Umbilical cord (tissue), 2 donors: ENCODE data around the gene NR2C2. TPM values are rescaled to one million over a fixed set of nuclear protein-coding genes. Genes with fewer than 3 reads are reported as not detected.
A peak's percentile ranks its signal among the peaks of the same experiment; 100 is the strongest.

Experiments
- DNase-seq: peaks from one replicate; pipeline ENCODE4 v3.0.0-alpha.2; 2015; ENCODE audit warnings: low spot score
- total RNA-seq: library from RNA; depleted of rRNA; stranded (reverse); fragments of >200 nt; gene quantifications from one replicate; pipeline ENCODE4 v1.2.3, GENCODE V29; 2014; ENCODE audit warnings: low replicate concordance; ENCODE audit not compliant: insufficient read depth

Gene NR2C2
- total RNA-seq, 1 donor from 2014 or later = 29.1 TPM

- DNase-seq = no peak
Observed at GRCh38 chr3:15063656-15064286, 116.4 kb downstream of the NR2C2 start.

GRCh38 chr3:15064299-15064834 lies 117.0 kb downstream of the NR2C2 start:
- peak; percentile 15 for DNase-seq

- DNase-seq = peak; percentile 94
Observed at GRCh38 chr3:15064835-15065549, 117.6 kb downstream of the NR2C2 start, which contains the start of gene MRPS25. Gene MRPS25, minus strand, starts transcription at chr3:15065315. Its CDS starts 121 bp downstream, at chr3:15065194.

- no peak for DNase-seq
Observed at GRCh38 chr3:15065550-15066007, 118.2 kb downstream of the NR2C2 start.

- DNase-seq = no peak
Observed at GRCh38 chr3:15066467-15066866, 119.1 kb downstream of the NR2C2 start.

- no peak for DNase-seq
Observed at GRCh38 chr3:15069441-15069840, 122.1 kb downstream of the NR2C2 start.

- DNase-seq = no peak
Observed at GRCh38 chr3:15071699-15072098, 124.3 kb downstream of the NR2C2 start.

GRCh38 chr3:15074500-15074899 lies 127.1 kb downstream of the NR2C2 start:
- DNase-seq = no peak

GRCh38 chr3:15079091-15079490 lies 131.7 kb downstream of the NR2C2 start:
- DNase-seq = no peak

GRCh38 chr3:15081960-15082664 lies 134.7 kb downstream of the NR2C2 start:
- no peak for DNase-seq

GRCh38 chr3:15083252-15083651 lies 135.9 kb downstream of the NR2C2 start:
- no peak for DNase-seq

GRCh38 chr3:15086263-15086662 lies 138.9 kb downstream of the NR2C2 start:
- no peak for DNase-seq

- DNase-seq = no peak
Observed at GRCh38 chr3:15086699-15087098, 139.3 kb downstream of the NR2C2 start.

GRCh38 chr3:15089201-15089600 lies 141.8 kb downstream of the NR2C2 start:
- no peak for DNase-seq

GRCh38 chr3:15091575-15091974 lies 144.2 kb downstream of the NR2C2 start:
- no peak for DNase-seq

- no peak for DNase-seq
Observed at GRCh38 chr3:15092686-15093085, 145.3 kb downstream of the NR2C2 start.

GRCh38 chr3:15094187-15094875 lies 146.9 kb downstream of the NR2C2 start:
- no peak for DNase-seq

GRCh38 chr3:15096046-15096445 lies 148.7 kb downstream of the NR2C2 start:
- no peak for DNase-seq

GRCh38 chr3:15097891-15098290 lies 150.5 kb downstream of the NR2C2 start:
- peak; percentile 14 for DNase-seq
